ENCODE results near the gene C10orf105.

The C10orf105 gene

GRCh38 chr10:71715860-71716259 lies 3.7 kb downstream of the C10orf105 start:
- no peak for DNase-seq

- no peak for DNase-seq
These were observed 4.6 kb downstream of the C10orf105 start for GRCh38 chr10:71715026-71715425.

GRCh38 chr10:71714592-71714991 lies 5.0 kb downstream of the C10orf105 start:
- no peak for DNase-seq

GRCh38 chr10:71714031-71714410 lies 5.6 kb downstream of the C10orf105 start:
- no peak for DNase-seq

- peak; percentile 87 for DNase-seq
These were observed 6.2 kb downstream of the C10orf105 start for GRCh38 chr10:71713135-71714030.

- peak; percentile 20 for DNase-seq
These were observed 6.9 kb downstream of the C10orf105 start for GRCh38 chr10:71712572-71713134.

GRCh38 chr10:71712170-71712569 lies 7.4 kb downstream of the C10orf105 start:
- DNase-seq: no peak

- DNase-seq: no peak
These were observed 8.4 kb downstream of the C10orf105 start for GRCh38 chr10:71711052-71711623.

- no peak for DNase-seq
These were observed 9.1 kb downstream of the C10orf105 start for GRCh38 chr10:71710519-71710918.

- no peak for DNase-seq
These were observed 10.4 kb downstream of the C10orf105 start for GRCh38 chr10:71708897-71709882.

- DNase-seq: no peak
These were observed 11.3 kb downstream of the C10orf105 start for GRCh38 chr10:71708301-71708703.

- DNase-seq: no peak
These were observed 12.3 kb downstream of the C10orf105 start for GRCh38 chr10:71707240-71707789.

- DNase-seq: no peak
These were observed 13.1 kb downstream of the C10orf105 start for GRCh38 chr10:71706216-71707121.

- no peak for DNase-seq
These were observed 14.0 kb downstream of the C10orf105 start for GRCh38 chr10:71705582-71705981.

- DNase-seq: no peak
These were observed 14.8 kb downstream of the C10orf105 start for GRCh38 chr10:71704816-71705215.

- no peak for DNase-seq
These were observed 16.0 kb downstream of the C10orf105 start for GRCh38 chr10:71703577-71703976.

- DNase-seq: no peak
These were observed 18.0 kb downstream of the C10orf105 start for GRCh38 chr10:71701496-71702132.

GRCh38 chr10:71700731-71701368 lies 18.7 kb downstream of the C10orf105 start:
- DNase-seq: no peak

- no peak for DNase-seq
These were observed 20.8 kb downstream of the C10orf105 start for GRCh38 chr10:71698737-71699136.
